Measurements from ENCODE around the gene ARL6IP5.

The ARL6IP5 gene

GRCh38 chr3:69116897-69117296, 32.2 kb downstream of the ARL6IP5 start:
- DNase-seq (ENCODE audit: low spot score) = no peak

- DNase-seq (ENCODE audit: low spot score) = no peak
Measured at GRCh38 chr3:69118555-69118954, 33.8 kb downstream of the ARL6IP5 start.

- DNase-seq (ENCODE audit: low spot score) = no peak
Measured at GRCh38 chr3:69119138-69119537, 34.4 kb downstream of the ARL6IP5 start.

- no peak for DNase-seq (ENCODE audit: low spot score)
Measured at GRCh38 chr3:69119681-69120080, 34.9 kb downstream of the ARL6IP5 start.

GRCh38 chr3:69120879-69121464, 36.2 kb downstream of the ARL6IP5 start:
- peak; percentile 17 for DNase-seq (ENCODE audit: low spot score)

- no peak for DNase-seq (ENCODE audit: low spot score)
Measured at GRCh38 chr3:69121513-69121912, 36.8 kb downstream of the ARL6IP5 start.

GRCh38 chr3:69121950-69122349, 37.2 kb downstream of the ARL6IP5 start:
- no peak for DNase-seq (ENCODE audit: low spot score)

GRCh38 chr3:69122403-69122802, 37.7 kb downstream of the ARL6IP5 start, which contains the start of gene LMOD3:
TSS of gene LMOD3 (minus strand) at chr3:69122595. CDS start at chr3:69122386, 209 bp downstream.
- DNase-seq (ENCODE audit: low spot score) = no peak

GRCh38 chr3:69126216-69126615, 41.5 kb downstream of the ARL6IP5 start:
- DNase-seq (ENCODE audit: low spot score) = no peak

- no peak for DNase-seq (ENCODE audit: low spot score)
Measured at GRCh38 chr3:69126999-69127398, 42.3 kb downstream of the ARL6IP5 start.

GRCh38 chr3:69128509-69128908, 43.8 kb downstream of the ARL6IP5 start:
- DNase-seq (ENCODE audit: low spot score) = no peak

- DNase-seq (ENCODE audit: low spot score) = no peak
Measured at GRCh38 chr3:69129531-69129930, 44.8 kb downstream of the ARL6IP5 start.

- DNase-seq (ENCODE audit: low spot score) = no peak
Measured at GRCh38 chr3:69130689-69131088, 46.0 kb downstream of the ARL6IP5 start.

- no peak for DNase-seq (ENCODE audit: low spot score)
Measured at GRCh38 chr3:69137005-69137404, 52.3 kb downstream of the ARL6IP5 start.

GRCh38 chr3:69137412-69137811, 52.7 kb downstream of the ARL6IP5 start:
- no peak for DNase-seq (ENCODE audit: low spot score)

GRCh38 chr3:69141313-69141712, 56.6 kb downstream of the ARL6IP5 start:
- DNase-seq (ENCODE audit: low spot score) = no peak

- no peak for DNase-seq (ENCODE audit: low spot score)
Measured at GRCh38 chr3:69142090-69142489, 57.4 kb downstream of the ARL6IP5 start.

- no peak for DNase-seq (ENCODE audit: low spot score)
Measured at GRCh38 chr3:69142797-69143454, 58.2 kb downstream of the ARL6IP5 start.

GRCh38 chr3:69143612-69144011, 58.9 kb downstream of the ARL6IP5 start:
- no peak for DNase-seq (ENCODE audit: low spot score)

GRCh38 chr3:69144631-69145245, 60.0 kb downstream of the ARL6IP5 start:
- DNase-seq (ENCODE audit: low spot score) = no peak

- DNase-seq (ENCODE audit: low spot score) = no peak
Measured at GRCh38 chr3:69145688-69146087, 61.0 kb downstream of the ARL6IP5 start.

GRCh38 chr3:69149586-69149985, 64.8 kb downstream of the ARL6IP5 start:
- DNase-seq (ENCODE audit: low spot score) = no peak
